ENCODE results near the gene CNGA3.
A peak's percentile ranks its signal among the peaks of the same experiment; 100 is the strongest.
"Not testable (repeated sequence)": the region's sequence is repeated elsewhere in the genome, so short reads cannot be mapped to it uniquely, and the experiment has no call there.

Gene CNGA3

DNA sequence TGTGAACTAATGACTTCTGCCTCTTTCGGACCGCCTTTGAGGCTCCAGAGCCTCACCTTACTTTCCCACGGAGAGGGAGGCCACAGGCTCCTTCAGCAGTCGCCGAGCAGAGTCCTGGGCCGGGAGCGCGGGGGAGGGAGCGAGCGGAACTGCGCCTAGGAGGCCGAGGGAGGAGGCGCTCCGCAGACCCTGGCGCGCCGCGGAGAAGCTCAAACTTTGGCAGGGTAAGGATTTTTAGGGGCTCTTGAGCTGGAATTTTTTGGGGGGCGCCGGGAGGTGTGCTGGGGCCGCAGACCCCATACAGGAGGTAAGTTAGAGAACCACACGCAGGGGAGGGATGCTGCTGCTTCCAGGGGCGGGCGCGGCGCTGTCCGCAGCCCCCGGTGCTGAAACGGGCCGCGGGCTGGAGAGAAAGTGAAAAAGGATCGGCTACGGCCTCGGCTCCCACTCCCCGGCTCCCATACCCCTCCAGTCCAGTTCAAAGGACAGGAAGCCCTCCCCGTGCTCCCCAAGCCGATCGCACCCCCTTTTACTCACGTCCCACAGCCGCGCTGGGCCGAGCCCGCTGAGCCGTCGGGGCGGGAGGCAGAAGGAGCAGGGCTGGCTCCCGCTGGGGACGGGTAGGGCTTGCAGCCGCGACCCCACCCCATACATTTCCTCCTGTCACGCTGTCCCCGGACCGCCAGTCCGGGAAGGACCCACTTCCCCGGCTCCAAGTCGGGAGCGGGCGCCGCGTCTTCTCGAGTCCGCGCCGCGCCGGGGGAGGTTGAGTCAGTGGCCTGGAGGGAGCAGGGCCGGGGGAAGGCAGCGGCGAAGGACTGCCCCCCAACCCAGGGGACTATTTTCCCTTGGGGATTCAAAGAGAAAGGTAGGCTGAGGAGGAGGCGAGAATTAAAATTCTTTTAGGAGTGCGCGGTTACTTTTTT lies at the start of gene CNGA3:
Gene CNGA3, plus strand, starts transcription at position 146 of the 926 bp plus-strand sequence. CDS start 23,520 bp downstream, outside the sequence.
- no peak for ATAC-seq
- peak; percentile 33 for DNase-seq

DNA sequence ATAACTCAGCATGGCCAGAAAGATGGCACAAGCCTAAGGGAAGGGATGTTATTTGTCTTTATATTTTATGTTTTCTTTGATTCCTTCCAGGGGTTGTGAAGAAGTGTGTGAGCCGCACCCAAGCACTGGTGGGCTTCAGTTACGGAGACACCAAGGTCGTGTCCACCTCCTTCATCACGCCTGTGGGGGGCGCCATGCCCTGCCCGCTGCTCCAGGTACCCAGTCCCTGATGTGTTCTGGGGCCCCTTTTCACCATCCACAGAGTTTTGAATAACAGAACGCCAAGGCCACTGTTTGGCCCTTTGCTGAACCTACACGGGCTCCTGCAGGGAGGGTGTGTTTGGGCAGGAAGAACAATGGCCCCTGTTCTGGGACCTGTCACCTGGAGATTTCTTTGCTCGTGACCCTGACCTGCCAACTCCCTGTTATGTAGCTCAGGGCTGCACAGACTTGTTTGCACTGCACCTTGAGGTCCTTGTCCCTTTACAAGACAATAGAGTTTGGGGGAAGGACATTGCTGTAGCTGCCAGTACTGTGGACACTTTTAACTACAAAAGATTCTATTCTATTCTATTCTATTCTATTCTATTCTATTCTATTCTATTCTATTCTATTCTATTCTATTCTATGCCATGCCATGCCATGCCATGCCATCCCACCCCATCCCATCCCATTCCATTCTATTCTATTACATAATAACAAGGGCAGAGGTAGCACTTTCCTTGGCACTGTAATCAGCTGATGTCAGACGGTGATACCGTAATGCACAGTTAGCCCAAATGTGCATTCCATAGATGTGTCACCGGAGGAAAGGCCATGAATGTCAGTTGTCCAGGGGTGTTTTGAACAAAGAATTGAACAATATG lies 48.2 kb upstream of the CNGA3 start:
- ATAC-seq (no peak), DNase-seq (no peak)

DNA sequence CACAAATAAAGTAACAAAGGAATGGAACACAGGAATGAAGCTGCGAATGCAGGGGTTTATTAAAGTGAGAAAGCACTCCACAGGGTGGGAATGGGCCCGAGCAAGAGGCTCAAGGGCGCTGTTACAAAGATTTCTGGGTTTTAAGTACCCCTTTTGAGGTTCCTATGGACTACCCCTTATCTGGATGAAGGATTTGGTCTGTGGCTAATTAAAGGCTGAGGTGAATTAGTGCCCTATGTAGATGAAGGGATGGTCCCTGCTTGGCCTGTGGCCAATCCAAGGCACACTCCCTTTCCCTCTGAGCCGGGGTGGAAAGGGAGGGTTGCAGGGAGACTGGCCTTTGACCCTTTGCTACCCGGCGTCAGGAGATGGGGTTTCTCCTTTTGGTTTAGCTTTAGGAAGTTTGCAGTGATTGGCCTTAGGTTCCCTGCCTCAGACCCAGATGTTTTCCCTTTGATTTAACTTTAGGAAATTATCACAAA lies 47.5 kb upstream of the CNGA3 start:
- no peak for ATAC-seq
- no peak for DNase-seq

DNA sequence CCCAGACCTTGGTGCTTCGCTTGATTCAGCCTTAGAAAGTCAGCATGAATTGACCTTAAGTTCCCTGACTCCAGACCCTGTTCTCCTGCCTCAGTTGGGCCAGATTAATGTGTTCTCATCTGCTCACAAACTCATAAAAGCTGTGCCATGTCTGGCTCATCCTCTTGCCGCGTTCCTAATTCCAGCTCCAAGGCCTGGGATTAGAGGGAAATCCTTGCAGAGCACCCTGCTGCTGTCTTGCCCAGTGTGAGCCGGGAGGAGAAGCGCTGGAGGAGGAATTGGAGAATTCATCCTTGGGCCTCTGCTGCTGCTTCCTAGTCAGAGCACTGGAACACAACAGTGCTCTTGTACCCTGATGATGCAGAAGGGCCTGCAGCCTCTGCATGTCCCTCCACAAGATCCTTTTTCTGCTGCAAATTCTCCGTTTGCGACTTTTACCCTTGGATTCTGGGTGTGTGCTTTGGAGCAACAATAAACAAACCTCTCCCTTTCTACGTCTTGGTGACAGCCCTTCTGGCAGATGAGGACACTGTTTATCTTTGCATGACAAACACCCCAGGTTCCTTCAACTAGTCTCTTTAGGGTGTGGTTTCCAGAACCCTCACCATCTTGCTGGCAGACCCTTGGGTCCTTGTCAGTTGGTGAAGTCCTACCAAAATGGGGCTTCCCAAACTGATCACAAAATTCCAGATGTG lies 46.9 kb upstream of the CNGA3 start:
- ATAC-seq (no peak), DNase-seq (no peak)

DNA sequence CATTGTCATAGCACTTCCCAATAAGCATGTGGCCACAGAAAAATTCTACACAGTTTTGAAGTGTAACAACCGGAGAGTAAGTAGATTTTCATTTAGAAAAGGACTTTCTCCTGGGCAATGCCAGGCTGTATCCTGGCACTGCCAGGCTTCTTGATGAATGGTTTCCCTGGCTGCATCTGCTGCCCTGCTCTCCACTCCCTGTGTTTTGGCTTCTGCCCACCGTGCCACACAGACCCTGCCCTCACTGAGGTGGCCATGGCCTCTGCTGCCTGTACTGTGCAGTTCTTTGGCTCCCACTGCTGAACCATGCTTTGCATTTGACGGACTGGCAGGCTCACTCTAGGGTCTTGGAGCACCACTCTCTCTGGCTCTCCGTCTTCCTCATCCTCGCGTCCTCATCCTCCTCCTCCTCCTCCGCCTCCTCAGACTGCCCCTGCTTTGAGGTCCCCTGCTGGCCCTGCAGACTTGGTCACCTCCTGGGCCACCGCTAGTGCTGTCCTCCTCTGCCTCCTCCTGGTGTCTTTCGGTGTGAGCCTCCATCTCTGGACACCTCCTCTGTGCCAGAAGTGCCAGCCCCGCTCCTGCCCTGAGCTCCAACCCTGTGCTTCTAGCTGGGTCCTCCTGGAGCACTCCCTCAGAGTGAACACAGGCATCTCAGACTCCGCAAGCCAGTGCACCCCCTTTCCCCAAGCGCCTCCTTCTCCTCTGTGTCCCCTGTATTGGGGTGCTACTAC lies 45.9 kb upstream of the CNGA3 start:
- DNase-seq (no peak), ATAC-seq (no peak)

DNA sequence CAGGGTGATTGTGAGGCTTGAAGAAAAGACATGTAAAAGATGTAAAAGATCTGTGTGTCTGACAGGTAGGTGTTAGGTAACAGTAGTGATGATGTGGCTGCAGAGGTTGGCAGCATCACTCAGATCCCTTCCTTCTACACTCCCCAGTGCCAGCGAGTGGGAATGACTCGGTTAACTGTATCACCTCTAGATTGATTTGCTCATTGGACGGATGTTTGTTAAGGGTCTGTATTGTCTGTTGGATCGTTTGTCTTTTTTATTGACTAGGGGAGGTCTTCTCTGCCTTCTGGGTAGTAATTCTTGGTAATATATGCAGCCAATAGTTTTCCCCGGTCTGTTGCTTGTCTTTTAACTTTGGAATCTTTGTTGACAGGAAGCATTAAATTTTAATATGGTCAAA lies 44.8 kb upstream of the CNGA3 start:
- DNase-seq (no peak), ATAC-seq (no peak)

DNA sequence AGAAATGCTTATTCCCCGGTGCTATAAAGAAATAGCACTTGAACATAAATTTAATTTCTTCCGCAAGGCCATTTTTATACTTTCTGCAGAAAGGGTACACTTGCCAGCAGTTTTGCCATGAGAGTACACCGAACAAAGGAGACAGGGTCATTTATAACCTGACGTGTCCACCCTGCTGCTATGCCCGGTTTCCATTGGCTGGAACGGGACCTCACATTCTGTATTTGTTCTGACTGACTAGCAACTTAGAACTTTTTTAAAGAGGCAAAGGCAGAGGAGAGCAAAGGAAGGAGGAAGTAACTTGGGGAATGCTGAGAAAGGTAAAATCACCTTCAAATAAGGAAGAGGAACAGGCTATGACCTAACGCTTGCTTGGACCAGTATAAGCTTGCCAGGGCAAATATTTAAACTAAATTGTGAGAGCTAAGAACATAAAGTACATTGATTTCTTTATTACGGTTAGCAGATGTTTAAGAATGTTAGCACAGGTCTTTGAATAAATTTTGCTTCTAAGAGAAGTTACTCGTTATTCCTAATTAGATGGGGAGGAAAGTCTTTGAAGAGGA lies 39.0 kb upstream of the CNGA3 start:
- ATAC-seq, DNase-seq: not testable (repeated sequence)

DNA sequence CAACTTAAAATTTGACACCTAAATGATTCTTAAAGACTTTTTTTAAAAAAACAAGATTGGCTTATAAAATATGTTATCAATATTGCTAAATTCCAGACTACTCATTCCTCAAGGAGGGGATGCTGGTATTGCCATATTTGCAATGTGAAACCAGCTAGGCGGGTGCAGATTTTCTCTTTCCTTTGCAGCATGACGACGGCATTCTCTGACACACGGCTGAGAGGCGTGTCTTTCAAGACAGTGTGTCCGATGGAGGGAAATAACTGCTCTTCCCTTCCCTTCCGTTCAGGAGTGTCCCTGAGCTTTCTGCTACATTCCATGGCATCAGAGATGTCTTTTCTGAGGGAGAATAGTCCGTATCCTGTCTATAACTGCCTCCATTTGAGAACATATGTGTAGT lies 38.2 kb upstream of the CNGA3 start:
- no peak for ATAC-seq
- DNase-seq: no peak

DNA sequence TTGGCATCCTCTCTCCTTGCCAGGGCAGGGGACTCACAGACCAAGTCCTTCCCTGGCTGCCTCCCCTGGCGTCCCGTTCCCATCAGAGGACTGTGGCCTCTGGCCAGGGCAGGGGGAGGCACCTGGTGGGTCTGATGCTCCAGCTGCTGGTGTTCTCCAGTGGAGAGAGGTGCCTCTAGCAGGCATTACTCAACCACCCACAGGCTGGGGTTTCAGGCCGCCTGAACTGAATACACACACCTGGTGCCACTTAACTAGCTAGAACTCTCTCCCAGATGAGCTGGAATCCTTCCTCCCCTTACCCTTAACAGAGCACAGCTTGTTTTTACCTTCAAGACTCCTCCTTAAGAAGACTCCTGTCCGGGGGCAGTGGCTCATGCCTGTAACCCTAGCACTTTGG lies 37.7 kb upstream of the CNGA3 start:
- no peak for DNase-seq
- ATAC-seq: no peak

DNA sequence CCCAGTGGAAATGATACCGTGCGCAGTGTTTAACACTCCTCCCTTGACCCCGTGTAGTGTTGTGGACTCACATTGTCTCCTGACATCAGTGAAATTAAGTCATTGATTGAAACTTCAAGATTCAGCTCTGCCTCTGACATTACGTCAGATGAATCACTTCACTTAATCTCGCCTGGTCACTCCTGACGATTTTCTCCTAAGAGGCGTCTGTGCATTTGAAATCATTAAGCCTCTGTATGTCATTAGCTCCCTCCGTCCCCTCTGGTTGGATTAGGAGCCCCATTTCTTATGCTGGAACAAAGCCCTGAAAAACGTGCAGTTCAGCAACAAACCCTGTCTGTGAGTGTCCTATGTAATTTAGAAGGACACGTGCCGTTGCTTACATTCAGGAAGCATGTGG lies 36.7 kb upstream of the CNGA3 start:
- no peak for DNase-seq
- ATAC-seq: no peak

DNA sequence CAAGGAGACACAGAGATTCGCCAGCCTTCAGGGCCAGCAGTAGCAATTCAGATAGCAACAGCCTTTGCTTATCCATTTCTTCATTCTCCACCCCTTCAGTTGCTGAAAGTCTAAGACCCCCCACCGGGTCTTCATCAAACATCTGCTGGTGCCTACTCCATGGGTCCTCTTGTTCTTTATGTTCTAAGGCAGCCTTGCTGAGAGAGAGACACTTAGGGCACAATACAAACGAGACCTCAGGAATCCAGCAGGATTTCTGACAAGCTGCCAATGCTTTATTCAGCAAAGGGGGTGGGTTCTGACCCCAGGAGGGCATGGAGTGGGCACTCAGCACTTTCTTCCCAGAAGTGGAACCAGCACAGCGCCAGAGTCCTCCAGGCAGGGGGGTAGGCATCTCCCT lies 36.2 kb upstream of the CNGA3 start:
- ATAC-seq (no peak), DNase-seq (no peak)

DNA sequence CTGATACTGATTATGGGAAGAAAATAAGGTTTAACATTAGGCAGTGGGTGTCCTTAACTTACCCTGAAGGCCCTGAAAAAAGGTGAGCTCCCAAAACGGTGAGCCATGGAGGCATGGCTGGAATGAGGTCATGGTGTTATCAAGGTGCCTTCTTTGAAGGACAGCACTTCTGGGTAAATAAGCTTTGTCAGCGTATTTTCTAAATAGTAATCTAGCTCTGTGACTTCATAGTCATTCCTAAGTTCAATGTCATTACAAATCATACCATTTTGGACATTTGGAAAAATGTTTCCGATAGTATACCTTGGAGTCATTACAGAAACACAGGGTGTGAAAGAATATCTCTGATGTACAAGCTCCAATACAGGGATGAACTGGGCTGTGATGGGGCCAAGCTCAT lies 35.2 kb upstream of the CNGA3 start:
- DNase-seq: no peak
- no peak for ATAC-seq

DNA sequence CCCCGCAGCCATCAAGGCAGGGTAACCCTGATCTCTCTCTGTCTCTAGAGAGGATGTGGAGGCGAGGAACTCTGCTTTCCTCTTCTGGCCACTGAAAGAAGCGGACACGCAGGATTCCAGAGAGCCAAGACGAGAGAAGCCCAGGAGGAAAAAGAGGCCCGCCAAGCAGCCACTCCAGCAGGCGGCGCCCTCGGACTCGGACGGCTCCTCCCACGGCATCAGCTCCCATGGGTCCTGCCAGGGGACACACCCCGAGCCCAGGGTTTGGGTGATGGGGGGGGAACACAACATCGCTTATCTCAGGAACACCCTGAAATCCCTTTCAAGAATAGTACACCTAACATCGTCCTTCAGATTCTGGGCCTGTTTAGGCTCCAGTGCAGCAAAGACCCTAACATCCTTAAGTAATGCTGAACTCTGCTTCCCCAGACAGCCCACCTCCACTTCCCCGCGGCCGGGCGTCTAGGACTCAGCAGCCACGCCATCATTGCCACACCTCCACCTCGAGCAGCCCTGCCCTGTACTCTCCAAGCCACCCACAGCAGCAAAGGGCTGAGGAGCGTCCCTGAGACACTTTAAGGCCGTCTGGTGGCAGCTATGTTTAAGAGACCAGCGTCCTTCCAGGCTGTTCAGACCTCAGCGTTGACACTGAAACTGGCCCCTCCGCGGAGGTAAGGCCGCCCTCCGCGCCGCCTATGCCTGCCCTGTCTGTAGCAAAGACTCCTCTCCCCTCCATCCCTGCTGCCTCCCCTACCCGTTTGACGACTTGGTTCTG lies 34.3 kb upstream of the CNGA3 start:
- ATAC-seq: no peak

DNA sequence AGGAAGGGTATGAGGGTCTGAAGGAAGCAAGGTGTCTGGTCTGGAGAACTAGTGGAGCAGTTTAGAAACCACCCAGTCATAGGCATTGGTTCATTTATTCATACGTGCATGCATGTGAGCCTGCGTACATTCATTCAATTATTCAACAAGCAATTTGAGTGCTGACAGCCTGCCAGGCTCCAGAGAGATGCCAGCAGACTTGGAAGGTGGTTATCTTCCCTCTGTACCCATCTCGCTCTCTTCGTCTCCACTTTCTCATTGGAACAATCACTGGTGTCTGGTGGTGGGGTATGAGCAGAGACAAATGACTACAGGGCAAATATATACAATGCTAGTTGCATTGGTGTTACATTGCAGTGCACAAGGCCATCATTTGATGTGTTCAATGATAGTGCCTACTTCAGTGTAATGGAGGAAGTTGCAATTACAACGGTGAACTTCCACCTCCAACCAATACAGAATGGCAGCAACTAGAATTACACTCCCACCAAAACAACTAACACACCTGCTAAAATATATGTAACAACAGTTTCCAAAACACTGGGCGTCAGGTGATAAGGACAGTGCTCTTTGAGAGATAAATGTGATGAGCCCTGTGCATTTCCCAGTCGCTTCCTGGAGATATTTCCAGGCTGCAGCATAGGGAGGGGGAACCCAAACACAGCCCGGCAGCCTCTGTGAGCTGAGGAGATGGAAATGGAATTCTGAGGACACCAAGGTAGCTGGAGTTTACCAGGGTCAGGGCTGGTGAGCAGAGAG lies 32.6 kb upstream of the CNGA3 start:
- DNase-seq: no peak
- ATAC-seq: no peak

More for the DNA sequence above, 34.3 kb upstream of the CNGA3 start:
- no peak for DNase-seq

DNA sequence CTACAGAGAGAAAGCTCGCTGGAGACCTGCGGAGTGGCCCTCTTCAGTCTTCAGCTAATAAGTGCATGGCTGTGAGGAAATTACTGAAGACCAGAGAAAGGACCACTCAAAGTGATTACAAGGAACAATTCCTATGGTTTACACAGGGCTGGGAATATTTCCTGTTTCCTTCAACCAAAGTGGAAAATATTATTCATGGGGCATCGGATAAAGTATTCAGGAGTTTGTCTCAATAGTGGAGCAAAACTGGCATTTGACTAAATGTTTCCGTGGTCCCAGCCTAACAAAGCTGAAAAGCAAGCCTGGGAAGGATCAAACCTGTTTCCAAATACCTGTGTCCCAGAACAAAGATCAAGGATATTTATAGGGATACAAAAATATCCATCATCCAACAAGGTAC lies 32.0 kb upstream of the CNGA3 start:
- DNase-seq: no peak
- ATAC-seq: no peak

DNA sequence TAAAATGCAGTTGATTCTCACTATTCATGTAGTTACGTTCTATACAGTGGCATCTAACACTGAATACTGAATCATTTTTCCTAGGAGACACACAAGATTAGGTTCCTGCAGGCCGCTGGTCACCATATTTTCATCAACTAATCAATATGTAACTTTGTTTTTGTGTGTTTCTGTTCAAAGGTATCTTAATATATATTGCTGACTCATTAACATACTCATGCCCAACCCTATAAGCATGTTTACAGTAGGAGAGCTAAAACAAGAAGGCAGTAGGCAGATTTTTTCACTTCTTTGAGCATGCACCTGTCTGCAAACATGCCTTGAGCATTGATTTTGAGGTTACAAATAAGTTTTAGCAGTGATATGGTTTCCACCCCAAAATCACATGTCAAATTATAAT lies 30.3 kb upstream of the CNGA3 start:
- DNase-seq (no peak), ATAC-seq (no peak)

DNA sequence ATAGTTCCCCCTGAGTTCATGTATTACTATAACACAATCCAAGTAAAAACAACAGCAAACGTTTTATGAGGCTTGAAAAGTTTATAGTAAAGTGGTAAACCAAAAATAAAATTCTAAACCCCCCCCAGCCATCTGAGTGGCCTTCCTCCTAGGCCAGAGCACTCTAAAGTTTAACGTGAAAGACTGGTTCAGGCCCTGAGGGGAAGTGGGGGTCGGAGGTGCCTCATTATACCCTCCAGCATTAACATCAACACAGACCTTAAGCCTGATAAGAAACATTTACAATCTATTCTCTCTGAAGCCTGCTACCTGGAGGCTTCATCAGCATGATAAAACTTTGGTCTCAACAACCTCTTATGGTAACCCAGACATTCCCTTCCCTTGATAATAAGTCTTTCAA lies 29.0 kb upstream of the CNGA3 start:
- ATAC-seq (no peak), DNase-seq (no peak)

DNA sequence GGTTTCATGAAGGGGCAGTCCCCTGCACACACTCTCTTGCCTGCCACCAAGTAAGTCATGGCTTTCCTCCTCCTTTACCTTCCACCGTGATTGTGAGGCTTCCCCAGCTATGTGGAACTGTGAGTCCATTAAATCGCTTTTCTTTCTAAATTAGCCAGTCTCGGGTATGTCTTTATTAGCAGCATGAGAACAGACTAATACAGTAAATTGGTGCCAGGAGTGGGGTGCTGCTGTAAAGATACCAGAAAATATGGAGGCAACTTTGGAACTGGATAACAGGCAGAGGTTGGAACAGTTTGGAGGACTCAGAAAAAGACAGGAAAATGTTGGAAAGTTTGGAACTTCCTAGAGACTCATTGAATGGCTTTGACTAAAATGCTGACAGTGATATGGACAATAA lies 26.1 kb upstream of the CNGA3 start:
- DNase-seq, ATAC-seq: not testable (repeated sequence)

DNA sequence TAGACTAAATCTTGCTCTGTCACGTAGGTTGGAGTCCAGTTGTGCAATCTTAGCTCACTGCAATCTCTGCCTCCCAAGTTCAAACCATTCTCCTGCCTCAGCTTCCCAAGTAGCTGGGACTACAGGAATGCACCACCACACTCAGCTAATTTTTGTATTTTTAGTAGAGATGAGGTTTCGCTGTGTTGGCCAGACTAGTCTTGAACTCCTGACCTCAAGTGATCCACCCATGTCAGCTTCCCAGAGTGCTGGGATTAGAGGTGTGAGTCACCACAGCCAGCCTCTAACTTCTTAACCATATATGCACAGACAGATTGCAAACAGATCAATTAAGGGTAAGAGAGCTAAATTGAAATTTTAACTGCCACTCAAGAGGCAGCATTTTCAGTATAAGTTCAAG lies 22.1 kb upstream of the CNGA3 start:
- ATAC-seq: no peak
- DNase-seq: no peak

DNA sequence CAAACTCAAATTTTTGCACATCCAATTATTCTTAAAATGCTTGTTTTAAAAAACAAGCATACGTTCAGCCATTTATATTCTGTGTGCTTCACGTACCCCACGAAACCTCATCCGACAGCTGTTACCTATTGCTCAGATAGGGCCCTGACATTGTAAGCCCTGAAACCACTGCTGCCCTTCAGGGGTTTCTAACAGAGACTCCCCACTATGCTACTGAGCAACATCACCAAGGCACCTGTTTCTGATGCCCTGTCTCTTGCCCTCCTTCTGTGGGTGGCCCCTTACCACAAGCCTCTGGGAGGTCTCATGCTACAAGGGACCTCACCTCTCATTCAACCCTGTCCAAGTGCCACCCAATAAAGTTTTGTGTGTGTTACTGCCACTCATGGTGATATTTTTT lies 18.5 kb upstream of the CNGA3 start:
- no peak for ATAC-seq

More for the DNA sequence above, 18.5 kb upstream of the CNGA3 start:
- DNase-seq: no peak
